Testis (tissue), 3 donors: Measurements from ENCODE around the gene DNAJC11. TPM values are rescaled to one million over a fixed set of nuclear protein-coding genes. Genes with fewer than 3 reads are reported as not detected.

ENCODE experiments used
- DNase-seq: peaks from one replicate; pipeline ENCODE4 v3.0.0-alpha.2; 2019
- H3K27ac ChIP-seq, 2 donors: fragments of 200-600 bp; sonication (generic); one replicate each; pipeline ENCODE4 v1.5.1; 2019
- H3K27me3 ChIP-seq: fragments of 200-600 bp; sonication (generic); one replicate; pipeline ENCODE4 v1.5.1; 2019
- H3K36me3 ChIP-seq: fragments of 200-600 bp; sonication (generic); one replicate; pipeline ENCODE4 v1.5.1; 2017; ENCODE audit warnings: low read depth; ENCODE audit errors: missing control alignments
- H3K4me1 ChIP-seq: fragments of 200-600 bp; sonication (generic); one replicate; pipeline ENCODE4 v1.5.1; 2019
- H3K4me3 ChIP-seq, 2 donors: fragments of 200-600 bp; sonication (generic); one replicate each; pipeline ENCODE4 v1.5.1; 2017 to 2019
- H3K9me3 ChIP-seq: fragments of 200-600 bp; sonication (generic); one replicate; pipeline ENCODE4 v1.5.1; 2017
- CTCF ChIP-seq, 3 experiments: fragments of 450-650 bp in 2 of 3; fragments of 200-600 bp in 1 of 3; sonication (generic) in 1 of 3; IDR thresholded peaks; one replicate each; pipeline ENCODE4 v1.5.1; 2016 to 2019; ENCODE audit warnings: antibody characterized with exemption in 3 of 3, mild to moderate bottlenecking in 2 of 3, moderate library complexity in 1 of 3
- POLR2A ChIP-seq: fragments of 450-650 bp; IDR thresholded peaks from one replicate; pipeline ENCODE4 v1.6.1; 2017; ENCODE audit warnings: antibody characterized with exemption, mild to moderate bottlenecking, moderate library complexity
- WGBS, 2 donors: methylation state at CpG; one replicate each; pipeline ENCODE4 v1.1.5; 2018; 5-methylcytosine and 5-hydroxymethylcytosine counted together
- intact Hi-C: fragments of 100-400 bp; cut with DNase I; formaldehyde crosslinking; loops from one replicate; pipeline ENCODE4 v1.15.1; 2023; ENCODE audit warnings: low total_unique reads
- polyA plus RNA-seq: library from polyadenylated mRNA; stranded (reverse); fragments of 350-450 nt; fragmentation: Illumina TruSeq; extraction: RNeasy Lipid Tissue Mini Kit (QIAGEN cat#74804); gene quantifications from one replicate; pipeline ENCODE4 v1.2.3, GENCODE V29; 2014; ENCODE audit warnings: low read depth, low replicate concordance; ENCODE audit not compliant: insufficient read depth
- total RNA-seq, 2 donors: library from RNA; depleted of rRNA; stranded (reverse); fragments of >200 nt; gene quantifications; one replicate each; pipeline ENCODE4 v1.2.3, GENCODE V29; 2016

Gene DNAJC11
- total and polyA plus RNA-seq, 3 donors from 2014 or later: 41.5 to 53.3 (median 52.7) TPM

- H3K4me1 ChIP-seq: no peaks in the 10 kb centered on the region
- H3K27ac ChIP-seq: no peak overlapping the region
- intact Hi-C loops: no loop called here
- no peaks in the 10 kb centered on the region for H3K27me3 ChIP-seq
- DNase-seq: no peak
- no peak overlapping the region for H3K4me3 ChIP-seq
- H3K9me3 ChIP-seq: no peaks in the 10 kb centered on the region
- TF ChIP-seq CTCF (IDR thresholded peaks at IDR 0.05) (no peak), POLR2A (no peak)
- 72 to 77% methylated on average over 4 of the region's 4 CpGs for WGBS, 2 donors
- H3K36me3 ChIP-seq: no peaks in the 10 kb centered on the region
Observed at GRCh38 chr1:6685381-6685780, 16.2 kb downstream of the DNAJC11 start.

GRCh38 chr1:6683434-6683833 lies 18.2 kb downstream of the DNAJC11 start:
- DNase-seq: no peak
- Histone ChIP-seq H3K4me3 (no peak overlapping the region), H3K27ac (no peak overlapping the region), H3K27me3 (no peaks in the 10 kb centered on the region), H3K4me1 (no peaks in the 10 kb centered on the region), H3K36me3 (no peaks in the 10 kb centered on the region), H3K9me3 (no peaks in the 10 kb centered on the region)
- intact Hi-C loops: no loop called here
- 91 to 96% methylated on average over 3 of the region's 3 CpGs for WGBS, 2 donors
- no peak for TF ChIP-seq CTCF (IDR thresholded peaks at IDR 0.05)
- TF ChIP-seq POLR2A: no peak

- intact Hi-C loops: no loop called here
- Histone ChIP-seq H3K9me3 (no peaks in the 10 kb centered on the region), H3K36me3 (no peaks in the 10 kb centered on the region), H3K4me3 (no peak overlapping the region), H3K4me1 (peaks cover 2% of the 10 kb centered on the region), H3K27me3 (no peaks in the 10 kb centered on the region), H3K27ac (no peak overlapping the region)
- TF ChIP-seq CTCF (IDR thresholded peaks at IDR 0.05) (no peak), POLR2A (no peak)
- WGBS, 2 donors: 90 to 94% methylated on average over 2 of the region's 2 CpGs
- DNase-seq: no peak
Observed at GRCh38 chr1:6675941-6676340, 25.7 kb downstream of the DNAJC11 start.

- 89 to 94% methylated on average over 1 of the region's 1 CpG for WGBS, 2 donors
- TF ChIP-seq CTCF (IDR thresholded peaks at IDR 0.05) (no peak), POLR2A (no peak)
Observed at GRCh38 chr1:6674771-6675170, 26.8 kb downstream of the DNAJC11 start.

GRCh38 chr1:6673816-6674398 lies 27.7 kb downstream of the DNAJC11 start:
- no peaks in the 10 kb centered on the region for H3K36me3 ChIP-seq
- no peak overlapping the region for H3K4me3 ChIP-seq
- intact Hi-C loops: no loop called here
- H3K27me3 ChIP-seq: no peaks in the 10 kb centered on the region
- H3K9me3 ChIP-seq: no peaks in the 10 kb centered on the region
- no peak overlapping the region for H3K27ac ChIP-seq
- TF ChIP-seq CTCF (IDR thresholded peaks at IDR 0.05) (no peak), POLR2A (no peak)
- peaks cover 2% of the 10 kb centered on the region for H3K4me1 ChIP-seq
- 97% methylated on average over 5 of the region's 5 CpGs for WGBS, 2 donors
- DNase-seq: no peak

More at GRCh38 chr1:6674771-6675170, 26.8 kb downstream of the DNAJC11 start:
- intact Hi-C loops: no loop called here
- no peaks in the 10 kb centered on the region for H3K36me3 ChIP-seq
- DNase-seq: no peak
- H3K27ac ChIP-seq: no peak overlapping the region
- no peaks in the 10 kb centered on the region for H3K9me3 ChIP-seq
- peaks cover 2% of the 10 kb centered on the region for H3K4me1 ChIP-seq
- H3K27me3 ChIP-seq: no peaks in the 10 kb centered on the region
- no peak overlapping the region for H3K4me3 ChIP-seq
